ENCODE measurements around the gene TOR2A. TPM values are rescaled to one million over a fixed set of nuclear protein-coding genes. Genes with fewer than 3 reads are reported as not detected.

TOR2A gene
- total and polyA plus RNA-seq, 8 donors: 10.6 to 21.8 (median 14.8) TPM

DNA sequence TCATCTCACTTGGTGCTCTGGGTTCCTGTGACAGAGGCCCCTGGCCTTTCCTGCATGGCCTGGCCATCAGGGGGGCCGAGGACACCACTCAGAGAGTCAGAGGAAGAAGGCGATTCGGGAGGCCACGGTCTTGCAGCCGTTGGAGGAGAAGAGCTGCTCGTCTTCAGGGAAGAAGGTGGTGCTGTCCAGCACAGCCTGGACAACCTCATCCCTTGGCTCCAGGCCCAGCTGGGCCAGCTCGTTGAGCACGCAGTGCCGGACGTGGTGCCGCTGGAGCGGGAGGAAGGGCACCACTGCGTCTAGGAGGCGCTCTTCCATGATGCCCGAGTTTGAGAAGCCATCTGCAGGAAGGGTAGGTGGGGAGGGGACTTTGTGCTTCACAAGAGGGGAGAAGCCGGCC, 3.2 kb downstream of the TOR2A start:
- ATAC-seq: no peak
- intact Hi-C loops (cut with DNase I): loop anchor here in 1 of 2 donors (5.0 kb wide), 1 partner anchor 140 kb away; no protein-coding TSS in a partner anchor
- Histone ChIP-seq H3K4me3 (no peak overlapping the region), H3K4me1 (peaks cover 6 to 24% of the 10 kb centered on the region in 2 donors), H3K27me3 (no peaks in the 10 kb centered on the region), H3K27ac (no peak overlapping the region), H3K9me3 (no peaks in the 10 kb centered on the region), H3K36me3 (peaks cover 0 to 30% of the 10 kb centered on the region in 2 donors)
- DNase-seq: no peak
- TF ChIP-seq, protein P1, sequence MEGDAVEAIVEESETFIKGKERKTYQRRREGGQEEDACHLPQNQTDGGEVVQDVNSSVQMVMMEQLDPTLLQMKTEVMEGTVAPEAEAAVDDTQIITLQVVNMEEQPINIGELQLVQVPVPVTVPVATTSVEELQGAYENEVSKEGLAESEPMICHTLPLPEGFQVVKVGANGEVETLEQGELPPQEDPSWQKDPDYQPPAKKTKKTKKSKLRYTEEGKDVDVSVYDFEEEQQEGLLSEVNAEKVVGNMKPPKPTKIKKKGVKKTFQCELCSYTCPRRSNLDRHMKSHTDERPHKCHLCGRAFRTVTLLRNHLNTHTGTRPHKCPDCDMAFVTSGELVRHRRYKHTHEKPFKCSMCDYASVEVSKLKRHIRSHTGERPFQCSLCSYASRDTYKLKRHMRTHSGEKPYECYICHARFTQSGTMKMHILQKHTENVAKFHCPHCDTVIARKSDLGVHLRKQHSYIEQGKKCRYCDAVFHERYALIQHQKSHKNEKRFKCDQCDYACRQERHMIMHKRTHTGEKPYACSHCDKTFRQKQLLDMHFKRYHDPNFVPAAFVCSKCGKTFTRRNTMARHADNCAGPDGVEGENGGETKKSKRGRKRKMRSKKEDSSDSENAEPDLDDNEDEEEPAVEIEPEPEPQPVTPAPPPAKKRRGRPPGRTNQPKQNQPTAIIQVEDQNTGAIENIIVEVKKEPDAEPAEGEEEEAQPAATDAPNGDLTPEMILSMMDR (IDR thresholded peaks at IDR 0.05): no peak

DNA sequence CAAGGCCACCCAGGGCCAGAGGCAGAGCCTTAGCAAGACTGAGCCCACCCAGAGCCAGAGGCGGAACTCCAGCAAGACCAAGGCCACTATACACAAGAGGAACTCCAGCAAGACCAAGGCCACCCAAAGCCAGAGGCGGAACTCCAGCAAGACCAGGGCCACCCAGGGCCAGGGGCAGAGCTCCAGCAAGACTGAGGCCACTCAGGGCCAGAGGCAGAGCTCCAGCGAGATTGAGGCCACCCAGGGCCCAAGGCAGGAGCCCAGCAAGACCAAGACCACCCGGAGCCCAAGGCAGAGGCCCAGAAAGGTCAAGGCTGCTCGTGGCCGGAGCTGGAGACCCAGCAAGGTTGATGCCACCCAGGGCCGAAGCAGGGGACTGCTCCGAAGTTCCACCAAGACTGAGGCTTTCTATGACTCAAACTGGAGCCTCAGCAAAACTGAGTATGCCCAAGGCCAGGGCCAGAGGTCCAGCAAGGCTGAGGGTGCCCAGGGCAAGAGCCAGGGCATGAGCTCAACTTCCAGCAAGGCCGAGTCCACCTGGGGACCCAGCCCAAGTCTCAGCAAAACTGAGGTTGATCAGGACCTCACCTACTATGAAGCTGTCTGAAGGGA, 4.2 kb downstream of the TOR2A start:
- Histone ChIP-seq H3K27ac (no peak overlapping the region), H3K27me3 (no peaks in the 10 kb centered on the region), H3K9me3 (no peaks in the 10 kb centered on the region), H3K4me3 (no peak overlapping the region), H3K4me1 (peaks cover 6 to 24% of the 10 kb centered on the region in 2 donors), H3K36me3 (peaks cover 0 to 30% of the 10 kb centered on the region in 2 donors)
- no peak for ATAC-seq
- TF ChIP-seq, protein P1 (IDR thresholded peaks at IDR 0.05): no peak
- no peak for DNase-seq
- intact Hi-C loops (cut with DNase I): loop anchor here in 1 of 2 donors (5.0 kb wide), 1 partner anchor 139 kb away; no protein-coding TSS in a partner anchor

DNA sequence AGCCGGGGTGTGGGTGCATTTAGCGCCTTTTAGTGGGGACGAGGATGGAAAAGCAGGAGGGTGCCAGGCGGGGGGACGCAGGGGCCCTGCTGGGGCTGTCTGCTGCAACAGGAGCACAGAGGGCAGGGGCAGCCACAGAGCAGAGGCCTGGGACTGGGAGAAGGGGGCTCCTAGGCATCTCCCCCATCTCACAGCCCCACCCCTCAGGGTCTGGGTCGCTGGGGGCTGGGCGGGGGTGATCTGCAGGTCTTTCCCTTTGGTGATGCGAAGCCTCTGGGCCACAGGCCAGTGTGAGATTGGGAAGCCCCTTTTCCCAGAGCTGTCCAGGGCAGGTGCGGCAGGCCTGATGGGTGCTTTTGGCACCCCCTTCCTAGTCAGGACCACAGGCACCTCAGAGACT, 4.8 kb downstream of the TOR2A start:
- Histone ChIP-seq H3K36me3 (peaks cover 0 to 30% of the 10 kb centered on the region in 2 donors), H3K27me3 (no peaks in the 10 kb centered on the region), H3K4me1 (peaks cover 6 to 18% of the 10 kb centered on the region in 2 donors), H3K9me3 (no peaks in the 10 kb centered on the region), H3K27ac (no peak overlapping the region), H3K4me3 (no peak overlapping the region)
- TF ChIP-seq, protein P1 (IDR thresholded peaks at IDR 0.05): no peak
- no peak for DNase-seq
- intact Hi-C loops (cut with DNase I): loop anchor here in 1 of 2 donors (5.0 kb wide), 1 partner anchor 138 kb away; no protein-coding TSS in a partner anchor
- no peak for ATAC-seq

DNA sequence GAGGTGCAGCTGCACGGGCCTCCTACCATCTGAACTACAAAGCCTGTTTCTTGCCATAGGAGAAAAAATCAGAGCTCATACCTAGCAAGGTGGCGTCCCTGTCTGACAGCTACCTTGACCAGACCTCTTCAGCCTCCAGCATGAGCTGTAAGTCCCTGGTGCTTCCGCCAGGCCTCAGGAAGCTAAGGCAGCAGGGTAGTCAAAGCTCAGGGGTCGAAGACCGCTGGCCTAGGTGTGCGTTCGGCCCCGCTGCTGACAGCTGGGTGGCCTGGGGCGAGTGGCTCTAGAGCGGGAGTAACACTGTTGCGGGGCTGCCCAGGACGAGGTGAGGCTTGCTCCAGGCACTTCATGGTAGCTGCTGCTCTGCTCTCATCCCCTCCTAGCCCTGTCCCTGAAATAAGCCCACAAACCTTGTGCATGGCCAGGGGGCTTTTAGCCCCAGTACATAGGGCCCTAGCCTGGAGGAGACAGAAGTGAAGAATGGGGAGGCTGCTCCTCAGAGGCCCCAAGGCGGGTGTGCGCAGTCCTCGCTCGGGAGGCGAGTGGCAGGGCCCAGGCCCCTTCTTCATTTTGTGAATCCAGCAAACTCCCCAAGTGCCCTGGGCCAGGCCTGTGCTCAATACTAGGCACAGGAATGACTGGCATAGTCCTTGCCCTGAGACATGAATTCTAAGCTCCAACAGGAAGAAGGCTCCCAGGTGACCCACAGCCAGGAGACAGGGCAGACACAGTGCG, 5.4 kb downstream of the TOR2A start:
- no peak for DNase-seq
- no peak for ATAC-seq
- Histone ChIP-seq H3K36me3 (peaks cover 0 to 30% of the 10 kb centered on the region in 2 donors), H3K4me1 (peaks cover 9 to 21% of the 10 kb centered on the region in 2 donors), H3K4me3 (no peak overlapping the region), H3K9me3 (no peaks in the 10 kb centered on the region), H3K27ac (no peak overlapping the region), H3K27me3 (no peaks in the 10 kb centered on the region)
- TF ChIP-seq, protein P1 (IDR thresholded peaks at IDR 0.05): no peak
- intact Hi-C loops (cut with DNase I): loop anchor here in 1 of 2 donors (5.0 kb wide), 1 partner anchor 137 kb away; no protein-coding TSS in a partner anchor

DNA sequence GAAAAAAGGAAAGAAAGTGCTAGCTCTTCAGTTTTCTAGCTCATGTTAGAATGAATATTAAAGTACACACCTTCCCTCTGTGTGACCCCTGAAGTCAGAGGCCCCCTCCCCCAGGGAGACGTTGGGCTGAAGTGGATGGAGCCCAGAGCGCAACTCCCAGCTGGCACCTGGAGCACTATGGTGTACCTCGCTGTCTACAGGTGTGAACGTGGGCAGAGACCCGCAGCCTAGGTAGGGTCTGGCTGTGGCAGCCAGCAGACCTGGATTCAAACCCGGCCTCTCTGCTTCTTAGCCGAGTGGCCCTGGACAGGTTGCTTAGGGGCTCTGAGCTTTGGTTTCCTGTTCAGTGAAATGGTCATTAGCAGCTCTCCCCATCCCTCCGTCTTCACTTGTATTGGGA, 6.3 kb downstream of the TOR2A start:
- no peak overlapping the region for H3K4me3 ChIP-seq
- H3K36me3 ChIP-seq: peaks cover 0 to 30% of the 10 kb centered on the region in 2 donors
- intact Hi-C loops (cut with DNase I): no loop called here
- TF ChIP-seq, protein P1 (IDR thresholded peaks at IDR 0.05): no peak
- ATAC-seq (no peak), DNase-seq (no peak)
- H3K27ac ChIP-seq: no peak overlapping the region
- H3K27me3 ChIP-seq: no peaks in the 10 kb centered on the region
- H3K9me3 ChIP-seq: no peaks in the 10 kb centered on the region
- peaks cover 3 to 16% of the 10 kb centered on the region in 2 donors for H3K4me1 ChIP-seq

Data from left lung (tissue), 10 donors.